ENCODE results near the gene TTLL11.

TTLL11 gene

DNA sequence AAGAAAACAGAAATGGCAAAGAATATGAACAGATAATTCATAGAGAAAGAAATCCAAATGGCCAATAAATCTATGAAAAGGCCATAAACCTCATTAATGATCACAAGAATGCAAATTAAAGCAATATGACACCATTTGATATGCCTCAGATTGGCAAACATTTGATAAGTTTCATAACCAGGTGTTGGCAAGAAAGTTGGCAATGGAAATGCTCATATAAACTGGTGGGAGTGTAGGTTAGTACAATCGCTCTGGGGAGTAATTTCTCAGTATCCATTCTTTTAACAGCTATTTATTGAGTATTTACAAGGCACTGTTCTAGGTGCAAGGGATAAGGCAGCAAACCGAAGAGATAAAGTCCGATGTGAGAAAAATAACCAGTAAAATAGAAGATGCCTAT, 154.5 kb downstream of the TTLL11 start:
- no peak for DNase-seq (ENCODE audit: low spot score)

GRCh38 chr9:121937240-121937639, 155.9 kb downstream of the TTLL11 start:
- DNase-seq (ENCODE audit: low spot score) = no peak

- DNase-seq (ENCODE audit: low spot score) = no peak
These were observed 157.4 kb downstream of the TTLL11 start for GRCh38 chr9:121935739-121936138.

GRCh38 chr9:121930956-121931355, 162.2 kb downstream of the TTLL11 start:
- DNase-seq (ENCODE audit: low spot score) = no peak

DNA sequence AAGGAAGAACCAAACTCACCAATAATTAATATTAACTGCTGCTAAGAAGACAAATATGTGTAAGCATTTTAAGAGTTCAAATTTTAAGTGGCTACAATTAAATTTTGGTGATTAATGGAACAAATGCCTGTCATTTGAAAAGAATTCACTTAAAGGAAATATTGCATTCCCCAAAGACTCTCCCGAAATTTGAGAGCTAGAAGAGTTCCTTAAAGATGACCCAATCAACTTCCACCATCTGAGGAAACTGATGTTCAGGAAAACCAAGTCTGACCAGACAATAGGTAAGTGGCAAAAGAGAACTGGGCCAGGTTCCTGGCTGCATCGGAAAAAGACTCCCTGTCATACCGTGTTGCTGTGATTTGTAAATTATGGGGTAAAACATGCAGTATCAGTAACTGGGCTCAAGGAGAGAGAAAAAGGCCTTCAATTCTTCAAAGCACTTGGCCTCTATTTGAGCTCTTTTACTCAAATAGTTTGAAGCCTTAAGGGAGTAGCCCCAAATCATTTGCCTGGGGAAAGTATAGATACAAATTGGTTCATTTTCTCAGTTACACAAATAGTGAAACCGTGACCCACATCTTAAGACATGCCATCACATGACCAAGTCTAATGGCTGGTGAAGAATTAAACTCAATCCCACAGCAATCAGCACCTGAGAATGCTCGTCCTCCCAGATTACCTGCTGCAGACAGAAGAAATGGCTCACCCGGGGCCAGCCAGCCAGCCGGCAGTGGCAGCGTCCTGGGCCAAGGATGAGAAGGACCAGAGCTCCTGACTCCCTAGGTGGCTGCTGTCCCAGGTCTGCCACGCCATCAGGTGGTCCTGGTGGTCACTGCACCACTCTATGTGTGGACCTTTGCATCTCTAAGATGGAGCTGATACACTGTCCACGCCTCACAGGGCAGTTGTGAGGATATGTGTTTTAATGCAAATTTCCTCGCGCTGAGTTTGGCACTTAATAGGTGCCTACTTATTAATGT, 162.9 kb downstream of the TTLL11 start:
- no peak for DNase-seq (ENCODE audit: low spot score)

DNA sequence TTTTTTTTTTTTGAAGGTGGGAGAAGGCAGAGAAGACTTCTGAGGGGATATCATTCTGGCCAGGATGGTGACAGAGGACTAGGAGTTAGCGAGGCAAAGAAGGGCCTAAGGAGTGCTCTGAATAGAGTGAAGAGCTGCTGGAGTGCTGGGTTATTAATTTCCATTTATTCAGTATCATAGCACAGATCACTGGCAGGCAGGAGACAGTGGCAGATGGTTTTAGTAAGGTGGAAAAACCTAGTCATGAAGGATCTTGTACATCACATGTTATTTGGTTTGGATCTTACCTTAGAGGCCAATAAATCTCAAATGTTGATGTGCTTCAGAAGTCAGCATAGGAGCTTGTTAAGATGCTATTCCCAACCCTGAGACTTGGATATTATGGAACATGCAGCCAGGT, 165.5 kb downstream of the TTLL11 start:
- DNase-seq (ENCODE audit: low spot score) = no peak

DNA sequence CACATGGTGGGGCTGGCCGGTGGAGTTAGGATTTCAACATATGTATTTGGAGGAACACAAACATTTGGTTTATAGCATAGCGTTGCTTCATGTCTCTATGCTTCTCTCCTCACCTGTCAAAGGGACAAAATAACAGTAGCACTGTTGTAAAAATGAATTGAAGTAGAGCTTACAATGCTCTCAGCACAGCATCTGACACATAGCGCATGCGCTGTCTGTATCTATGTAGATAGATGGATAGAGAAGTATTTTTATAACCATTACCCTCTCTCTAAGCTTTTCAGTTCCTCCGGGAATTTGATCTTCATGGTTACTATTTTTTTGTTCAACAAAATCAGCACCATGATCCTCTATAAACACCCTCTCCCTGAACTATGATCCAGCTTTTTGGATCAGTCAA, 166.0 kb downstream of the TTLL11 start:
- no peak for DNase-seq (ENCODE audit: low spot score)

- DNase-seq (ENCODE audit: low spot score) = no peak
These were observed 166.7 kb downstream of the TTLL11 start for GRCh38 chr9:121926351-121926801.

GRCh38 chr9:121925935-121926334, 167.2 kb downstream of the TTLL11 start:
- DNase-seq (ENCODE audit: low spot score) = no peak

GRCh38 chr9:121924700-121925099, 168.4 kb downstream of the TTLL11 start:
- no peak for DNase-seq (ENCODE audit: low spot score)

- DNase-seq (ENCODE audit: low spot score) = no peak
These were observed 171.7 kb downstream of the TTLL11 start for GRCh38 chr9:121921444-121921843.

- DNase-seq (ENCODE audit: low spot score) = no peak
These were observed 175.5 kb downstream of the TTLL11 start for GRCh38 chr9:121917375-121918335.

GRCh38 chr9:121915304-121915625, 177.8 kb downstream of the TTLL11 start:
- no peak for DNase-seq (ENCODE audit: low spot score)

DNA sequence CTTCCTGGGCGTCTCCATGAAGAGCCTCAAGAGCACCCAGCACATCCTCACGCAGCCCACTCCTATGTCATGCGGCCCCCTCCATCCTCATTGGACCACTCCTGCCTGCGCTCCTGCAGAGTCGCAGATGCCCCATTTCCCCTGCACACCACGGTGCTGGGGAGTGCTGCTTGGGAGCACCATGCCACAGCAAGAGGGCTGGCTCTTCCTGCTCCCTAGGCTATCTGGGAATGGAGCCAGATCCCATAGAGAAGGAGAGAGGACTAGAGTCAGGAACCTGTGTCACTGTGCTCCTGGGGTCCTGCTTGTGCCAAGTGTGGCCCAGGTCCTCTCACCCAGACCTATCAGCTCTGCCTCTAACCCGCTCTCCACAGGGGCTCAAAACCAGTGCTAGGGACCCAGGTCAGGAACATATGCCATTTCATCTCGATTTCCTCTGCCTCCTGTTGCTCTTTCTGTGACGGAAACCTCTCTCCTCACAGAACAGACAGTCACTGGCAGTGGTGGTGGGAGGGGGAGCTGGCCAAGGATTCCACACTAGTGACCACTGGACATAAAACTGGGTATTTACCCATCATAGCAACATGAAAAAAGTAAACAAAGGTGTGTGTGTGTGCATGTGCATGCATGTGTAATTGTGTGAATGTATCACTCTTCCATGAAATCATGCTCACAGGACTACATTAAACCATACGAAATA, 178.4 kb downstream of the TTLL11 start:
- no peak for DNase-seq (ENCODE audit: low spot score)

- no peak for DNase-seq (ENCODE audit: low spot score)
These were observed 179.0 kb downstream of the TTLL11 start for GRCh38 chr9:121914017-121914595.

GRCh38 chr9:121912812-121913627, 180.1 kb downstream of the TTLL11 start:
- DNase-seq (ENCODE audit: low spot score) = no peak

DNA sequence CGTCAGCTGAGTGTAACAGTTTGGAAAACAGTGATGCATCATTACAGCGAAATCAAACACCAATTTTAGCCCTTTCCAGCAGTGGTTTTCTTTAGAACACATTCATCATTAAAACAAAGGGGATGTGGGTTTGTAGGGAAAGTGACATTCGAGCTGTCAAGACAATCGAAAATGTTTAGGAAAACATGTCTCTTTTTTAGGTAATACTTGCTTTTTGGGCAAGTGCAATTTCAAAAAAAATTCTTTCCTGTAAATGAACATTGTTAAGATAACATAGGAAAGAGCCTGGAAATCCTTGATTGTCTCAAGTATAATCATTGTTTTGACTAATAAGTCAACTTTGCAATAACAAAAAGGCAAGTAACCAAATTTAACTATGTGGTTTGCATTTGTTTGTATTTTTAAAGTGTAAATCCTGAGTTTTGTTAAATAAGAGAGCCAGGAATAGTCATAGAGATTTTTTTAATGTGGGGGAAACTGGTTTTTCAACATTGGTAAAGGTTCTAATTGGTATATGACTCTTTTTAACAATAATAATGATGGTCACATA, 182.5 kb downstream of the TTLL11 start:
- DNase-seq (ENCODE audit: low spot score) = no peak

GRCh38 chr9:121909111-121909510, 184.0 kb downstream of the TTLL11 start:
- no peak for DNase-seq (ENCODE audit: low spot score)

- no peak for DNase-seq (ENCODE audit: low spot score)
These were observed 186.8 kb downstream of the TTLL11 start for GRCh38 chr9:121906074-121906870.

Measured in LoVo (cell line).